Mononuclear cell (primary cell): ENCODE measurements around the gene JAG2. TPM values are rescaled to one million over a fixed set of nuclear protein-coding genes. Genes with fewer than 3 reads are reported as not detected.

Source experiments
- H3K27me3 ChIP-seq: 2 replicates; pipeline ENCODE4 v1.6.0; 2011; ENCODE audit warnings: low read length, control low read depth; ENCODE audit not compliant: insufficient read depth
- H3K4me1 ChIP-seq: 2 replicates; pipeline ENCODE4 v1.5.1; 2011; ENCODE audit warnings: mild to moderate bottlenecking, low read length, control low read depth; ENCODE audit not compliant: insufficient read depth
- H3K4me3 ChIP-seq: 2 replicates; pipeline ENCODE4 v1.5.1; 2011; ENCODE audit warnings: mild to moderate bottlenecking, low read length, moderate library complexity
- H3K9me3 ChIP-seq: 2 replicates; pipeline ENCODE4 v1.5.1; 2011; ENCODE audit warnings: low read depth, mild to moderate bottlenecking, control low read depth, low read length
- total RNA-seq: library from RNA; depleted of rRNA; stranded (reverse); fragments of >200 nt; gene quantifications from one replicate; pipeline ENCODE4 v1.2.3, GENCODE V29; 2012

JAG2 gene
- total RNA-seq, 1 donor, result 0.42 TPM

GRCh38 chr14:105167303-105168092 is 1.1 kb downstream of the JAG2 start:
- Histone ChIP-seq H3K4me1 (no peaks in the 10 kb centered on the region), H3K27me3 (peaks cover 15% of the 10 kb centered on the region), H3K4me3 (no peak overlapping the region), H3K9me3 (no peaks in the 10 kb centered on the region)

DNA sequence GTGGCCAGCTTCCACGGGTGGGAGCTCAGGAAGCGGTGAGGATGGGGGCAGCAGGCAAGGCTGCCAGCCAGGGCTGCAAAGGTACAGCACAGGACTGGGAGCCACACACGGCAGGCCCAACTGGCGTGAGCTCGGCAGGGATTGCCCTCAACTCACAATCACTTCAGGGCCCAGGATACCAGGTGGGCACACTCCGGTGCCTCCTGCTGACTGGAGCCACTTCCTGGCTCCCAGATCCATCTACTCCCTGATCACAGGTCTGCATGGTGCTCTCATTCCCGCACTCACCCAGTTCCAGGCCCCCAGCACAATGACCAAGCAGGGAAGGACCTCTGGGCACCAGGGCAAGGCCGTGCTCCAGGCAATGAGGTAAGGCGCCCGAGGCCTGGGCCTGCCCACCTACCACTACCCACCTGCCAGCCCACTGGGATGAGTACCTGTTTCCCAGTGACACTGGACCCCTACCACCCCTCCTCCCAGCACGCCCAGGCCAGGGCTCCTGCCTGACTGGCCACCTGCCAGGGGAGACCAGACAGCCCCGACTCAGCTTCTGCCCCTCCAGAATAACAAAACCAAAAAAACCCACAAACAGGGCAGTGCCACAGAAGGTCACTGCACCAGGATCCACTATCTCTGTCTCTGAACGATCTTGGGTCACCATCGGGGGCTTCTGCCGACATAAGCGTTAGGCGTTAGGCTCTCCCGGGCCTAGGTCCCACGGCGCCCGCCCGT is 1.8 kb downstream of the JAG2 start:
- peaks cover 15% of the 10 kb centered on the region for H3K27me3 ChIP-seq
- H3K9me3 ChIP-seq, result no peaks in the 10 kb centered on the region
- H3K4me1 ChIP-seq, result no peaks in the 10 kb centered on the region
- H3K4me3 ChIP-seq, result no peak overlapping the region

DNA sequence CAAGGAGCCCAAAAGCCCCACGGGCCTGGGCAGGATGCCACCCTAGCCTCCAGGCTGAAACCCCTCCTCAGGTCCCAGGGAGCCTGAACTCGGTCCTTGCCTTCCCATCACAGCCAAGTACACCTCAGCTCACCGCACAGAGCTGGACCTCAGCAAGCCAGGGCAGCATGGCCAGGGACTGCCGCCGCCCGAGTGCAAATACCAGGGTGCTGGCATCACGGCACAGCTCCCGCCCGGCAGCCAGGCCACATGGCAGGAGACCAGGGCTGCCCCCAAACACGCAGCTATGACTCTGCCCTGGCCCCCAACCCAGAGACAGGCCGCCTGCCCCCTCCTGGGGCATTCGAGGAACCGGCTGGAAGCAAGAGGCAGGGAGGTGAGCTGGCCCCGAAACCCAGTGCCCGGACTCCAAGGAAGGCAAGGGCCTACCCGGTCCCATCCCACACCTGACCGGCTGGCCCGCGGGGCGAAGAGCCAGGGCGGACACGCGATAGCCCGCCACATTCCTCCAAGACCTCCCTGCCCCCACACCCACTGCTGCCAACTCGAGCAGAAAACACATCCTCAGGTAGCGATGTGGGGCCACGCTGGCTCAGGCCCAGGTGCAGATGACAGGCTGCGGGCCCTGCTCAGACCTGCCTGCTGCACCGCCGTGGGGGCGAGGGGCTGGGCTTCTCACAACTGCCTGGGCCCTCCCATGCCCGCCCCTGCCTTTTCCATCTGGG is 2.7 kb downstream of the JAG2 start:
- Histone ChIP-seq H3K4me3 (no peak overlapping the region), H3K4me1 (no peaks in the 10 kb centered on the region), H3K9me3 (no peaks in the 10 kb centered on the region), H3K27me3 (peaks cover 13% of the 10 kb centered on the region)

DNA sequence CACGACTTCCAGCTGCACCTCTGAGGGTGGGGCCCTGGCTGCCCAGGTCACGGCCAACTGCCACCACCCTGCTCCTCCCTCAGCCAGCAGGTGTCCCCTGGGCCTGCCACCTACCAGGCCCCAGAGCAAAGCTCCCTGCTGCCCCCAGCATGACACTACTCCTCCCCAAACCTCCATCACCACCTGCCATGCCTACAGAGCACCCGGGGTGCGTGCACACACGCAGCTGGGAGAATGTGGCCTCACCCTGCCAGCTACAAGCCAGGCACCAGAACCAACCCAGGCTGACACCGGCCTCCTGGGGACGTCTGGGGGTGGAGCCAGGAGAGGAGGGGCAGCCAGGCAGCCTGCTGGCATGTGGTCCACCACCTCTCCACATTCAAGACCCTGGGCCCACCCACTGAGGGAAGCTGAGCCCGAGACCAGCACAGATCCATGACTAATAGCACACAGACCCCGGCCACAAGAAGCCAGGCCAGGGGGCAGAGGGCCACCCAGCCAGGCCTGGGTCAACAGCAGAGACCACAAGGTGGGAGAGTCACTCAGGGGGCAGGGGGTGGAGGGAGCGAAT is 3.4 kb downstream of the JAG2 start:
- peaks cover 7% of the 10 kb centered on the region for H3K27me3 ChIP-seq
- H3K9me3 ChIP-seq, result no peaks in the 10 kb centered on the region
- no peaks in the 10 kb centered on the region for H3K4me1 ChIP-seq
- H3K4me3 ChIP-seq, result no peak overlapping the region

DNA sequence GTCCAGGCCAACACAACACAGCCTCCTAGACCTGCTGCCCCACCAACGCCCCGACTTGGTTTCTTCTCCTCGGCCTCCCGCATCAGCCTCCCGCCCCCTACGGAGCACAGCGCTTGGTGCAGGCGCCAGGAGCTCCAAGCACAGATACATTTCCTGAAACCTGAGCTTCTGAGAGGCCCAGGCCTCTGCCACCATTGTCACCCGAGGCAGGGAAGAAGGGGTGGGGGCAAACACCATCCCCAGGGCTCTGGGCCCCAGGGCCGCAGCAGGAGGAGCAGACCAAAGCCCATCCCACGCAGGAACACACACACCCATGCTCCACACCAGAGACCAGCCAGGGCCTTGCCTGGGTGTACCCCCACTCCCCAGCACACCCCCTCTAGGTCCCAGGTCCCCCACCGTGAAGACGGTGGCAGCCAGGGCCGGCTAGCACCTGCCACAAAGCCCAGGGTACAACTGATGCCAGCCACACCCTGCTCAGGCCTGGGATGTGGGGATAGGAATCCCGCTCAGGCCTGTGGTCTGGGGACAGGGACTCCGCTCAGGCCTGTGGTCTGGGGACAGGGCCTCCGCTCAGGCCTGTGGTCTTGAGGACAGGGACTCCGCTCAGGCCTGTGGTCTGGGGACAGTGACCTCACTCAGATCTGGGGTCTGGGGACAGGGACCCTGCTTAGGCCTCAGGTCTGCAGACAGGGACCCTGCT is 5.4 kb downstream of the JAG2 start:
- Histone ChIP-seq H3K4me1 (no peaks in the 10 kb centered on the region), H3K9me3 (no peaks in the 10 kb centered on the region), H3K4me3 (no peak overlapping the region), H3K27me3 (no peaks in the 10 kb centered on the region)

- Histone ChIP-seq H3K4me3 (no peak overlapping the region), H3K9me3 (no peaks in the 10 kb centered on the region), H3K27me3 (no peaks in the 10 kb centered on the region), H3K4me1 (no peaks in the 10 kb centered on the region)
Measured at GRCh38 chr14:105162669-105162979, 6.0 kb downstream of the JAG2 start.

- Histone ChIP-seq H3K4me1 (no peaks in the 10 kb centered on the region), H3K4me3 (no peak overlapping the region), H3K27me3 (no peaks in the 10 kb centered on the region), H3K9me3 (no peaks in the 10 kb centered on the region)
Measured at GRCh38 chr14:105161964-105162668, 6.5 kb downstream of the JAG2 start.

- H3K4me1 ChIP-seq, result no peaks in the 10 kb centered on the region
Measured at GRCh38 chr14:105161309-105161708, 7.3 kb downstream of the JAG2 start.

GRCh38 chr14:105160776-105161175 is 7.8 kb downstream of the JAG2 start:
- H3K4me1 ChIP-seq, result no peaks in the 10 kb centered on the region
- no peaks in the 10 kb centered on the region for H3K9me3 ChIP-seq
- no peaks in the 10 kb centered on the region for H3K27me3 ChIP-seq
- H3K4me3 ChIP-seq, result no peak overlapping the region

More at GRCh38 chr14:105161309-105161708, 7.3 kb downstream of the JAG2 start:
- no peaks in the 10 kb centered on the region for H3K27me3 ChIP-seq
- no peaks in the 10 kb centered on the region for H3K9me3 ChIP-seq
- no peak overlapping the region for H3K4me3 ChIP-seq

GRCh38 chr14:105159344-105159743 is 9.2 kb downstream of the JAG2 start:
- Histone ChIP-seq H3K4me1 (no peaks in the 10 kb centered on the region), H3K27me3 (no peaks in the 10 kb centered on the region), H3K9me3 (no peaks in the 10 kb centered on the region), H3K4me3 (no peak overlapping the region)

DNA sequence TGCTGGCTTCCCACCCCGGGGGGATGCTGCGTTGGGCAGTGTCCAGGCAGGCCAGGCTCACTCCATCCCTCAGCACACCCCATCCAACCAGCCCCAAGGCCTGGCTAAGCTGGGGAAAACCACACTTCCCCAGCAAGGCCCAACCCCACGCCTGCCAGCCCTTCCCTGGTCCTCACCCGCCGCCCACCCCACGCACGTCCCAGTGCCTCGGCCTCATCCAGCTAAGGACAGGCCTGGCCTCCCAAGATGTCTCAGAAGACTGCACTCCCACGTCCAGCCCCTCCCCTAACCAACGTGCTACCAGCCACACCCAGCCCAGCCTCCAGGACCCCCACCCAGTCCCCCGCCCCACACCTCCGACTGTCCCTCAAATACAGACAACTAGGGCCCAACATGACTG is 9.8 kb downstream of the JAG2 start:
- Histone ChIP-seq H3K4me3 (no peak overlapping the region), H3K27me3 (no peaks in the 10 kb centered on the region), H3K4me1 (no peaks in the 10 kb centered on the region)

DNA sequence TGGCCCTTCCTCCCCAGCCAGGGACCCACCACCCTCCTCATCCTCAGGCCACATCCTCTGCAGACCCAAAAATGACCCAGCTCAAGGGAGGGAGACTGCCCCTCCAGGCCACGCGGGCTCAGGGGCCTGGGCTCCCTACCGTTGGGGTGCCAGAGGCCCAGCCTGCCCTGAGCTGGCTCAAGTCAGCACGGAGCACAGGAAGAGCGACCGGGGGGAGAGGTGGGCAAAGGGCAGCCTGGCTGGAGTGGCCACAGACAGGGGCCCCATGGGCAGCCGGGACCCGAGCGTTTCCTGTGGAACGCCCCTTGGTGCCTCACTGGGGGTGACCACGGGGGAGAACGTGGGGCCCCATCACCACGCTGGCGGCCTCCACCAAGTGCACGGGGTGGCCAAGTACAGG is 10.7 kb downstream of the JAG2 start:
- no peaks in the 10 kb centered on the region for H3K9me3 ChIP-seq
- no peak overlapping the region for H3K4me3 ChIP-seq
- no peaks in the 10 kb centered on the region for H3K4me1 ChIP-seq
- H3K27me3 ChIP-seq, result no peaks in the 10 kb centered on the region

More for the DNA sequence above, 9.8 kb downstream of the JAG2 start:
- no peaks in the 10 kb centered on the region for H3K9me3 ChIP-seq

- H3K27me3 ChIP-seq, result no peaks in the 10 kb centered on the region
- no peak overlapping the region for H3K4me3 ChIP-seq
- H3K9me3 ChIP-seq, result no peaks in the 10 kb centered on the region
- no peaks in the 10 kb centered on the region for H3K4me1 ChIP-seq
Measured at GRCh38 chr14:105156414-105157375, 11.9 kb downstream of the JAG2 start.
